ENCODE data around the gene DCHS1.

Gene DCHS1

GRCh38 chr11:6646071-6646470 is 9.5 kb downstream of the DCHS1 start:
- peak overlapping the region; percentile 86 for H3K4me2 ChIP-seq (ENCODE audit: low read depth, low read length, poor library complexity, severe bottlenecking)
- H4K20me1 ChIP-seq (ENCODE audit: insufficient read depth, low read length, poor library complexity, severe bottlenecking) = no peaks in the 10 kb centered on the region
- H3K4me1 ChIP-seq (ENCODE audit: insufficient read depth, low read length, poor library complexity, severe bottlenecking) = peaks cover 28% of the 10 kb centered on the region
- no peaks in the 10 kb centered on the region for H3K27me3 ChIP-seq (ENCODE audit: insufficient read depth, low read length, poor library complexity, severe bottlenecking)
- H3K9ac ChIP-seq (ENCODE audit: low read depth, low read length, poor library complexity, severe bottlenecking) = peak overlapping the region; percentile 62
- peak overlapping the region; percentile 83; the same call in 1 of the 2 replicates for H2AFZ ChIP-seq (ENCODE audit: low read length)
- H3K79me2 ChIP-seq (ENCODE audit: insufficient read depth, low read length) = no peaks in the 10 kb centered on the region
- TF ChIP-seq EZH2phosphoT487 (IDR thresholded peaks at IDR 0.05; ENCODE audit: borderline replicate concordance) (no peak), CTCF (conservative IDR thresholded peaks at IDR 0.05; ENCODE audit: low read length) (no peak)
- H3K9me2 ChIP-seq (replicated peaks; ENCODE audit: low read depth, low read length) = no peaks in the 10 kb centered on the region
- H3K4me3 ChIP-seq (ENCODE audit: low read length, poor library complexity, severe bottlenecking) = peak overlapping the region; percentile 57
- no peaks in the 10 kb centered on the region for H3K9me3 ChIP-seq (ENCODE audit: insufficient read depth, low read depth, low read length)
- H3K36me3 ChIP-seq (ENCODE audit: insufficient read depth, low read length) = no peaks in the 10 kb centered on the region
- no peaks in the 10 kb centered on the region for H3F3A ChIP-seq (ENCODE audit: low read depth)

DNA sequence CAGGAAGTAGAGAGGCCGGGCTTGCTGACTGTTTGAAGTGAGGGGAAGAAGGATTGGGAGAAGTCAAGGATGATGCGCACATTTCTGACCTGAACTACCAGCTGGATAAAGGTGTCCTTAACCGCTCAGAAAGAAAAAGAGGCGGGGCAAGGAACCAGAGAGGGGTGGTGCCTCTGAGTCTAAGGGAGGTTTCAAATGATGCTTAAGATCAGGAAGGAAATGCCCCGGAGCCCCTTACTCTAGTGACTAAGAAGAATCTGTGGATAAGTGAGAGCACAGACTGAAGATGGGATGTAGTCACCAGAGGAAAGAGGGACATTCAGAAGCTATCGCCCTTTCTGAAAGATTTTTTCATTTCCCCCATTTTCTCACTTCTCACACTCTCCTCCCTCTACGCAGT is 12.7 kb downstream of the DCHS1 start:
- Histone ChIP-seq H3K9me2 (replicated peaks; ENCODE audit: low read depth, low read length) (no peaks in the 10 kb centered on the region), H3K4me1 (ENCODE audit: insufficient read depth, low read length, poor library complexity, severe bottlenecking) (peaks cover 33% of the 10 kb centered on the region), H3K4me2 (ENCODE audit: low read depth, low read length, poor library complexity, severe bottlenecking) (no peak overlapping the region), H3K4me3 (ENCODE audit: low read length, poor library complexity, severe bottlenecking) (no peak overlapping the region), H4K20me1 (ENCODE audit: insufficient read depth, low read length, poor library complexity, severe bottlenecking) (no peaks in the 10 kb centered on the region), H3K79me2 (ENCODE audit: insufficient read depth, low read length) (no peaks in the 10 kb centered on the region), H3F3A (ENCODE audit: low read depth) (no peaks in the 10 kb centered on the region), H2AFZ (ENCODE audit: low read length) (no peak overlapping the region), H3K36me3 (ENCODE audit: insufficient read depth, low read length) (no peaks in the 10 kb centered on the region), H3K9ac (ENCODE audit: low read depth, low read length, poor library complexity, severe bottlenecking) (no peak overlapping the region), H3K9me3 (ENCODE audit: insufficient read depth, low read depth, low read length) (no peaks in the 10 kb centered on the region), H3K27me3 (ENCODE audit: insufficient read depth, low read length, poor library complexity, severe bottlenecking) (no peaks in the 10 kb centered on the region)
- no peak for TF ChIP-seq CTCF (conservative IDR thresholded peaks at IDR 0.05; ENCODE audit: low read length)

- no peaks in the 10 kb centered on the region for H3K9me2 ChIP-seq (replicated peaks; ENCODE audit: low read depth, low read length)
- H3K4me3 ChIP-seq (ENCODE audit: low read length, poor library complexity, severe bottlenecking) = no peak overlapping the region
- no peak overlapping the region for H2AFZ ChIP-seq (ENCODE audit: low read length)
- no peak overlapping the region for H3K4me2 ChIP-seq (ENCODE audit: low read depth, low read length, poor library complexity, severe bottlenecking)
- no peak overlapping the region for H3K9ac ChIP-seq (ENCODE audit: low read depth, low read length, poor library complexity, severe bottlenecking)
- H3K36me3 ChIP-seq (ENCODE audit: insufficient read depth, low read length) = no peaks in the 10 kb centered on the region
- H3K27me3 ChIP-seq (ENCODE audit: insufficient read depth, low read length, poor library complexity, severe bottlenecking) = no peaks in the 10 kb centered on the region
- no peaks in the 10 kb centered on the region for H3K9me3 ChIP-seq (ENCODE audit: insufficient read depth, low read depth, low read length)
- H4K20me1 ChIP-seq (ENCODE audit: insufficient read depth, low read length, poor library complexity, severe bottlenecking) = no peaks in the 10 kb centered on the region
- H3K4me1 ChIP-seq (ENCODE audit: insufficient read depth, low read length, poor library complexity, severe bottlenecking) = peaks cover 15% of the 10 kb centered on the region
- no peaks in the 10 kb centered on the region for H3K79me2 ChIP-seq (ENCODE audit: insufficient read depth, low read length)
- no peak for TF ChIP-seq EZH2phosphoT487 (IDR thresholded peaks at IDR 0.05; ENCODE audit: borderline replicate concordance)
- no peak for TF ChIP-seq CTCF (conservative IDR thresholded peaks at IDR 0.05; ENCODE audit: low read length)
- H3F3A ChIP-seq (ENCODE audit: low read depth) = no peaks in the 10 kb centered on the region
Observed at GRCh38 chr11:6640985-6641701, 14.5 kb downstream of the DCHS1 start.
